Uterus (tissue), 2 donors: ENCODE results near the gene PUDP.

Source experiments
- CTCF ChIP-seq, 4 experiments: fragments of 200-600 bp in 2 of 4; fragments of 450-650 bp in 2 of 4; sonication (generic) in 2 of 4; IDR thresholded peaks; one replicate each; pipeline ENCODE4 v1.5.1; 2016 to 2019; ENCODE audit warnings: antibody characterized with exemption in 4 of 4, mild to moderate bottlenecking in 2 of 4, moderate library complexity in 1 of 4
- POLR2A ChIP-seq, 2 donors: fragments of 450-650 bp; IDR thresholded peaks; one replicate each; pipeline ENCODE4 v1.6.1; 2016; ENCODE audit warnings: antibody characterized with exemption in 2 of 2, mild to moderate bottlenecking in 1 of 2, moderate library complexity in 1 of 2

GRCh38 chrX:7073336-7073735, 74.6 kb downstream of the PUDP start:
- no peak for TF ChIP-seq CTCF (IDR thresholded peaks at IDR 0.05)
- TF ChIP-seq POLR2A (IDR thresholded peaks at IDR 0.05) = no peak
